Fibroblast of upper back skin (primary cell): ENCODE results near the gene NUAK1.
A peak's percentile ranks its signal among the peaks of the same experiment; 100 is the strongest.

ENCODE experiments used
- DNase-seq: peaks from one replicate; pipeline ENCODE4 v3.0.0-alpha.2; 2013

Gene NUAK1

GRCh38 chr12:106029532-106029931 lies 109.2 kb downstream of the NUAK1 start:
- no peak for DNase-seq

- DNase-seq, result no peak
These were observed 110.8 kb downstream of the NUAK1 start for GRCh38 chr12:106027911-106028310.

DNA sequence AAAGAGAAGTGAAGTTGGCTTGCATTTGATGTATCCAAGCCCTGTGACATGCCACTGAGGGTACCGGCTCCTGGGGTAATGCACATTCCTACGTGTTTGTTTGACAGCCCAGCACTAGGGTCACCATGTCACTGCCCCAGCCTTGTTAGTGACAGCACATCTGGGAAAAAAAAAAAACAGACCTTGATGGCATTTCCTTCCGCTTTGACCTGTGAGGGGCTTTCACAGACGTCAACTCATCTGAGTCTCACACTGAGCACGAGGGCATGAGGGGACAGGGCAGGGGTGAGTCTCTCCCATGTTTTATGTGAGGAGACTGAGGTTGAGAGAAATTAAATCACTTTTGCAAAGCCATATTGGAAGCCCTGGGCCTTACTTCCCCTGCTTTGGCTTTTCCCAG lies 111.5 kb downstream of the NUAK1 start:
- no peak for DNase-seq

DNA sequence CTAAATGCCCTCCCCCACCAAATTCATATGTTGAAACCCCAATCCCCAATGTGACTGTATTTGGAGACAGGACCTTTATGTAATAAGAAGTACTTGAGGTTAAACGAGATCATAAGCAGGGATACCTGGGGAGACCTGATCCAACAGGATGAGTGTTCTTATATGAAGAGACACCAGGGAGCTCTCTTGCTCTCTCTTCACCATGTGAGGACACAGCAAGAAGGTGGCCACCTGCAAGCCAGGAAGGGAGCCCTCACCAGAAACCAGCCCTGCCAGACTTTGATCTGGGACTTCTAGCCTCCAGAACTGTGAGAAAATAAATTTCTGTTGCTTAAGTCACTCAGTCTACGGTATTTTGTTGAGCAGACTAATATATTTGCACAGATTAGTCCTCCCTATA lies 113.6 kb downstream of the NUAK1 start:
- no peak for DNase-seq

GRCh38 chr12:106023039-106023438 lies 115.7 kb downstream of the NUAK1 start:
- no peak for DNase-seq

GRCh38 chr12:106022568-106023012 lies 116.2 kb downstream of the NUAK1 start:
- DNase-seq, result peak; percentile 31

DNA sequence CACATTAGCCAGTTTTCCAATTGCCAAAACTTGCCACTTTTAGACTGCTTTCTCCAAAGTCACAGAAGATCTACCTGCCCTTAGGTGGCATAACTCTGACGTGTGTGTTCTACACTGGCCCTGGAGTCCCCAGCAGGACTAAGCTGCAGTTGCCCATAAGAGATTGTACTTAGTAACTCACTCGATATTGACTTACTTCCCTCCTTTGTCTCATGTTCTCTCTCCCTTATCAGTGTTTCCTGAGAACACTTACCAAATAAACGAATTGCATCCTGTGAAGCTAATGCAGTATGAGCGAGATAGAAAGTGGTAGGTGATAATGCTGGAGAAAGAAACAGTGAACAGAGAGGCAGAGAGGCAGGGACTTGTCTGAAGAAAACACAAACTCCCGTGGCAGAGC lies 117.2 kb downstream of the NUAK1 start:
- DNase-seq, result no peak

- no peak for DNase-seq
These were observed 118.0 kb downstream of the NUAK1 start for GRCh38 chr12:106020736-106021135.

- DNase-seq, result no peak
These were observed 119.6 kb downstream of the NUAK1 start for GRCh38 chr12:106019144-106019543.

DNA sequence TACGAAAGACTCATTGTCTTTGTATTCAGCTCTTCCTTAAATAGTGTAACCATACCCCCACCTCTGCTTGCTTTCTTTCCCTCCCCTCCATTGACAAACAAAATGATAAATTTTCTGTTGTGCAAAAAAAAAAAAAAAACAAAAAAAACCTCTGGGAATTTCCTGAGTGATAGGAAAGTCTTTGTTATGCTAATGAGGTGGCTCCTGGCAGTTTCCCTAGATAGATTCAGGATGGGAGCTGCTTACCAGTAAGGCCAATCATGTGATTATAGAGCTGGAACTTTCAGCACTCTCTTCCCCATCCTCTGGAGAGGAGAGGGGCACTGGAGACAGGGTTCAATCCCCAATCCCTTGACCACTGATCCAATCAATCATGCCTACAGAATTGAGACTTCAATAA lies 120.5 kb downstream of the NUAK1 start:
- no peak for DNase-seq

GRCh38 chr12:106016601-106017278 lies 122.0 kb downstream of the NUAK1 start:
- DNase-seq, result peak; percentile 37

DNA sequence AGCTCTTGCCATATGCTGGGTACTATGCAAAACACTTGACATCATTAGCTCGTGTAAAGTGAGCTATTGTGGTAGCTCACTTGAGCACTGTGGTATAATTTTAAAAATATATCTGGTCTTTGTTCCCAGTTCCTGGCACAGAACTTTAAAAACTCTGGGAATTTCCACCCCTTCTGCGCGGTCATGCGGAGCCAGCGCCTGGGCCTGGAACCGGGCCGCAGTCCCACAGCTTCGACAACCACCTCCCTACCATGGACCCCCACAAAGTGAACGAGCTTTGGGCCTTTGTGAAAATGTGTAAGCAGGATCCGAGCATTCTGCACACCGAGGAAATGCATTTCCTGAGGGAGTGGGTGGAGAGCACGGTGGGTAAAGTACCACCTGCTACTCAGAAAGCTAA lies 123.1 kb downstream of the NUAK1 start:
- no peak for DNase-seq

GRCh38 chr12:106013941-106014340 lies 124.8 kb downstream of the NUAK1 start:
- DNase-seq, result no peak
